IMR-90 (cell line): ENCODE results near the gene LAMB3.

ENCODE experiments used
- CEBPB ChIP-seq: IDR thresholded peaks from 2 replicates; pipeline ENCODE4 v1.6.1; 2012; ENCODE audit warnings: low read depth, low read length, improper control_type of control experiment
- MAFK ChIP-seq: IDR thresholded peaks from 2 replicates; pipeline ENCODE4 v1.6.1; 2012; ENCODE audit warnings: low read depth, low read length, improper control_type of control experiment
- MXI1 ChIP-seq: IDR thresholded peaks from 2 replicates; pipeline ENCODE4 v1.6.1; 2012; ENCODE audit warnings: low read depth, mild to moderate bottlenecking, low read length, moderate library complexity, borderline replicate concordance
- POLR2A ChIP-seq: IDR thresholded peaks from 2 replicates; pipeline ENCODE4 v1.6.1; 2012; ENCODE audit warnings: mild to moderate bottlenecking, low read depth, low read length
- RCOR1 ChIP-seq: IDR thresholded peaks from 2 replicates; pipeline ENCODE4 v1.6.1; 2012; ENCODE audit warnings: mild to moderate bottlenecking, low read length, improper control_type of control experiment; ENCODE audit not compliant: insufficient replicate concordance
- RFX5 ChIP-seq: IDR thresholded peaks from 2 replicates; pipeline ENCODE4 v1.8.0; 2012; ENCODE audit warnings: low read depth, mild to moderate bottlenecking, low read length, moderate library complexity
- TF ChIP-seq, protein P1 (sequence below): conservative IDR thresholded peaks from 2 replicates; pipeline ENCODE4 v1.5.1; 2012; ENCODE audit warnings: mild to moderate bottlenecking, low read depth, low read length, improper control_type of control experiment
- TF ChIP-seq, protein P2 (sequence below): fragments of 150-350 bp; IDR thresholded peaks from 2 replicates; pipeline ENCODE4 v1.6.1; 2017; ENCODE audit warnings: mild to moderate bottlenecking, antibody characterized with exemption, low read length, low read depth

DNA sequence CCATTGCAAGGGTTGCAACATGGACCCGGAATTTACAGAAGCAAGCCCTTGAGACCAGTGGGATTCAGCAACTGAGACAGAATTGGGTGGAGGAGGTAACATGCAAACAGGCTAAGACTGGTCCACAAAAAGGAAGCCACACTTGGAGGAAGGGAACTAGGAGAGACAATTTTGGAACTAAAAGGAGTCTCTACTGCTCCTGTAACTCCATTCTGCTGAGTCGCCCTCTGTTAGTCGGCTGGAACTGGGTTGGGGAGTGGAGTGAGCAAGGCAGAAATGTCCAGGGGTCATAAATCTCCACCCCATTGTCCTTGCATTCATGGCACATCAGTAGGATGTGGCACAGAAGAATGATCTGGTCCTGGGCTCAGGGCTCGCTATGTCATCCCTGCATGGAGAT, 5.1 kb downstream of the LAMB3 start:
- TF ChIP-seq, protein P1, sequence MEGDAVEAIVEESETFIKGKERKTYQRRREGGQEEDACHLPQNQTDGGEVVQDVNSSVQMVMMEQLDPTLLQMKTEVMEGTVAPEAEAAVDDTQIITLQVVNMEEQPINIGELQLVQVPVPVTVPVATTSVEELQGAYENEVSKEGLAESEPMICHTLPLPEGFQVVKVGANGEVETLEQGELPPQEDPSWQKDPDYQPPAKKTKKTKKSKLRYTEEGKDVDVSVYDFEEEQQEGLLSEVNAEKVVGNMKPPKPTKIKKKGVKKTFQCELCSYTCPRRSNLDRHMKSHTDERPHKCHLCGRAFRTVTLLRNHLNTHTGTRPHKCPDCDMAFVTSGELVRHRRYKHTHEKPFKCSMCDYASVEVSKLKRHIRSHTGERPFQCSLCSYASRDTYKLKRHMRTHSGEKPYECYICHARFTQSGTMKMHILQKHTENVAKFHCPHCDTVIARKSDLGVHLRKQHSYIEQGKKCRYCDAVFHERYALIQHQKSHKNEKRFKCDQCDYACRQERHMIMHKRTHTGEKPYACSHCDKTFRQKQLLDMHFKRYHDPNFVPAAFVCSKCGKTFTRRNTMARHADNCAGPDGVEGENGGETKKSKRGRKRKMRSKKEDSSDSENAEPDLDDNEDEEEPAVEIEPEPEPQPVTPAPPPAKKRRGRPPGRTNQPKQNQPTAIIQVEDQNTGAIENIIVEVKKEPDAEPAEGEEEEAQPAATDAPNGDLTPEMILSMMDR, result no peak
- TF ChIP-seq MXI1, result no peak
- TF ChIP-seq, protein P2, sequence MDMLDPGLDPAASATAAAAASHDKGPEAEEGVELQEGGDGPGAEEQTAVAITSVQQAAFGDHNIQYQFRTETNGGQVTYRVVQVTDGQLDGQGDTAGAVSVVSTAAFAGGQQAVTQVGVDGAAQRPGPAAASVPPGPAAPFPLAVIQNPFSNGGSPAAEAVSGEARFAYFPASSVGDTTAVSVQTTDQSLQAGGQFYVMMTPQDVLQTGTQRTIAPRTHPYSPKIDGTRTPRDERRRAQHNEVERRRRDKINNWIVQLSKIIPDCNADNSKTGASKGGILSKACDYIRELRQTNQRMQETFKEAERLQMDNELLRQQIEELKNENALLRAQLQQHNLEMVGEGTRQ, result no peak
- TF ChIP-seq POLR2A, result no peak
- no peak for TF ChIP-seq MAFK
- TF ChIP-seq CEBPB, result no peak
- no peak for TF ChIP-seq RCOR1
- no peak for TF ChIP-seq RFX5
